NCI-H748 (cell line): ENCODE measurements around the gene CNST.
"Not testable (repeated sequence)": the region's sequence is repeated elsewhere in the genome, so short reads cannot be mapped to it uniquely, and the experiment has no call there.

Source experiments
- DNase-seq: peaks from one replicate; lab custom pipeline; 2025; ENCODE audit not compliant: unreplicated experiment; lab: John Stamatoyannopoulos, UW

Gene CNST

DNA sequence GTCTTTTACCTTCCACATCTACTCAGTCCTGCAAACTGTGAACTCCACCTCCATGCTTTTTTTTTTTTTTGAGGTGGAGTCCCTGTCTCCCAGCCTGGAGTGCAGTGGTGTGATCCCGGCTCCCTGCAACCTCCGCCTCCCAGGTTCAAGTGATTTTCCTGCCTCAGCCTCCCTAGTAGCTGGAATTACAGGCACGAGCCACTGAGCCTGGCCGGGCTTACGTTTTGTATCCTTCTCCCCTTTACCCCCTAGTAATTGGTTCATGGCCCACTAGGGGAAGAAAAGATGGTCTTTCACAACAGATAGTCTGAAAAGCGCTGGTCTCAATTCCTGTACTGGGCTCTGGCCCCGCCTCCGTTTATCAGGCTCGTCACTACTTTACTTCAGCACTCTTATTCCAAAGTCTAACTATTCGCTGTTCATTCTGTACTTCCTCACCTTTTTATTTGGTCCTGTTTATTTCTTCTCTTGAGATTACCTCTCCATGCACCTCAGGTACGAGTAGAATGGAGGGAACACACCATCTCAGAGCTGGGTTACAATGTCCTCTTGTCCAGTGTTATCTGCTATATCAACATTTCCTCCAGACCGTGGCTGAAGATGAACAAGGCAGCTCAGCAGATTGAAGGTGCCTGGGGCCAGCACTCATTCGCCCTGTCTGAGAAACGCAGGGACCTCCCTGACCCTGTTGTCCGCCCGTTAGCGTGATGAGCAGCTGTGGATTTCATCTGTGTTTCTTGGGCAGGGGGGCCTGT, 16.2 kb downstream of the CNST start:
- peak; percentile 30 for DNase-seq

DNA sequence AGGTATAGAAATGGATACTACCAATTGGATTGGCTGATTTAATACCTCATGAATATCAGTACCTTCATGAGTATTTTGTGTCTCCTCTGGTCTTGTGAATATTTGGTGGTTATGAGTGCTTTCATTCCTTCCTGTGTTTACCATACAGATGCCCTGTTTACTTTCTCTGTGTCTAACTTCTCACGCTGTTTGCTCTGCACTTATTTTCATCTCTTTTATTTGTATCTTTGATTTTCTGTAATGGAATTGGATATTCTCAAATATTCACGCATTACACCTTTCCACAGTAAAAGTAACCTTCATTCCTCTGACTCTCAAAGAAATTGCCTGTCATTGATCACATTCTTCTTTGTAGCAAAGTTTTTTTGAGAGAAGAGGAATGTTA, 16.8 kb downstream of the CNST start:
- peak; percentile 30 for DNase-seq

DNA sequence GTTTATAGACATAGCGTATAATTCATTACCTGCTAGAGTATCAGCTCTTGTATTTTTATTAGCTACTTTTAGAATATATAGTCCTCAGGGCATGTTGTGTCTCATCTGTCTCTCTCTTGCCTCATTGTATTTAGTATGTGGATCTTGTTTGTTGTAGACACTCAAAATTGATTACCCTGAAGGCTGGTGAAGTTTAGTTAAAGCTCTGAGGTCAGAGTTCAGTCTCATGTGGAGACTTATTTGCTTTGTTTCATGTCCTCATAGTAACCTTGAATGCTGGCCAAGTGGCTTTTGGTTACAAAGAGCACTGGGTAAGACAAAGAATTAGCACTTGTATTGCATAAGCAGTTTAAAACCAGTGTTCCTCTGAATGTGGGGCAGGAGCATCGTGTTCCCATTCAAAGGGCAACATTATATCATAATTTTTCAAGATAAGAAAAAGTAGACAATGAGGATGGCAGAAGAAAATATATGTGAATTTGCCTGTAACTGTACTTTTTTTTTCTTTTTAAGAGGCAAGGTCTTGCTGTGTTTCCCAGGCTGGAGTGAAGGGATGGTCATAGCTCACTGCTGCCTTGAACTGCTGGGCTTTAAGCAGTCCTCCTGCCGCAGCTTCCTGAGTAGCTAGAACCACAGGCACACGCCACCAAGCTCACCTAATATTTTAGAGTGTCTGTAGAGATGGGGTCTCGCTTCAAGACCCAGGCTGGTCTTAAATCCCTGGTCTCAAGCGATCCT, 17.4 kb downstream of the CNST start:
- DNase-seq: peak; percentile 89

DNA sequence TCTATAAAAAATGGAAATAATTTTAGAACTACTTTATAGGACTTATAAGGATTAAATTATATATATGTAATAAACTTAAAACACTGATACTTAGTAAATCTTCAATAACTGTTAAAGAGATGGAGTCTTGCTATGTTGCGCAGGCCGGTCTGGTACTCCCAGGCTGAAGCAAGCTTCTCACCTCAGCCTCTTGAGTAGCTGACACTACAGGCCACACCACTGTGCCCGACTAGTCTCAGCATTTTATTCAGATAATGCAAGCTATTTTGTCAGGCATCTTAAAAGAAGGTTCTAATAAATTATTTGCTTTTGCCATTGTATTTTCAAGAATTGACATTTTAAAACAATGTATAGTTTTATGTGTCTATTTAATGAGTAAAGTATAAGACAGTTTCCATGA, 20.8 kb downstream of the CNST start:
- no peak for DNase-seq

DNA sequence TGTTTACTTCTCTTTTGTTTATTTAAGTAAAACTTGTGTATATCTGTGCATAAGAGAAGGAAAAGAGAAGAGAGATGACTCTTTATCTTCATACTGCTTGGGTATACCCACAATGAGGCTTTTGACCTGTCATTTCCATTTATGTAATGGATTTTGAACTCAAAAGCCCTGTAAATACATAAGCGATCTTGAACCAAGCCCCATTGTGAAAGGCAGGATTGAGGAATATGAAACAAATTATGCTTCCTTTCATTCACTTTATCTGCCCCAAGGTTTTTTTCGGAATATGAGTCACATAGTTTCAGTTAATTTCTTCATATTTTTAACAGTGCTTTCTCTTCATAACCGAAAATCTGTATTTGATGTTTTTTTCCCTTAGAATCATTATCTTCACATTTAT, 21.4 kb downstream of the CNST start:
- no peak for DNase-seq

DNA sequence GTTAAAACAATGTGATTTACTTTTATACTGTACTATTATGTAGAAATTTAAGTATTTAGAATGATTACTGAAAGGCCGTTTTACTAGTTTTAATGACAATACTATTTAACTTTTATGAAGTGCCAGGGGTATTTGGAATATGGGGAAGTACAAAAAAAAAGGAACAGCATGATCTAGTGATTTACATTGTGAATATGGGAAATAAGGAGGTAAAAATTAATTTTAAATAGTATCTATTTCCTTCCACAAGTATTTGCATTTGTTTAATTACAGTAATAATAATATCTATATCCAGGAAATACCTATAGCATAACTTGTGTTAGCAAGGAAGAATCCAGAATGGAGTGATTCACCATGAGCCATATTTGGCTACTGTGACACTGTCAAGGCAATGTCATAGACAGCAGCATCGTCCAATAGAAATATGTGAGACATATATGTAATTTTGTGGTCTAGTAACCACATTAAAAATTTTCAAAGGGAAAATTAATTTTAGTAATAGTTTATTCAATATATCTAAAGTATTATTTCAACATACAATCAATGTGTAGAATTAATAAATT, 22.0 kb downstream of the CNST start:
- no peak for DNase-seq

DNA sequence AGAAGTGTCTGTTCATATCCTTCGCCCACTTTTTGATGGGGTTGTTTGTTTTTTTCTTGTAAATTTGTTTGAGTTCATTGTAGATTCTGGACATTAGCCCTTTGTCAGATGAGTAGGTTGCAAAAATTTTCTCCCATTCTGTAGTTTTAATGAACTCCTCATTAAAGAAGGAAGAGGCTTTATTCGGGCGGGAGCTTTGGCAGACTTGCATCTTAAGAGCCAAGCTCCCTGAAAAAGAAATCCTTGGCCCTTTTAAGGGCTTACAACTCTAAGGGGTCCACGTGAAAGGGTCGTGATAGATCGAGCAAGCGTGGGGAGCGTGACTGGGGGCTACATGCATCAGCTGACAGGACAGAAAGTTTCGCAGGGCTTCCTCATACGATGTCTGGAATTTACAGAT, 23.7 kb downstream of the CNST start:
- not testable (repeated sequence) for DNase-seq

DNA sequence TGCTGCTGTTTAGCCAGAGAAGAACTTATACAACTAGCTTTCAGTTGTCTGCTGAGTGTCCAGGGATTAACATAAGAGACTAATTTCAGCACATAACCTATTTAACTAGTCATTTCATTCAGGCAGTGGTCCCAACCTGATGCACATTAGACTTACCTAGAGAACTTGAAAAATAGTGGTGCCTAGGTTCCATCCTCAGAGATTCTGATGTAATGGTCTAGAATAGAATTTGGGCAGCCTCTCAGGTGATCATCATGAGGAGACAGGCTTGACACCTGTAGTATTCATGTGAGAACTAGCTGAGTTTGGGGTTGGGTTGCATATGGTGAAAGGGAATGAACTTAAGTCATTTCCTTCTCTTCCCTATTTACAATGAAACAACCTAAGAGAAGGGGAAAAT, 24.8 kb downstream of the CNST start:
- DNase-seq: no peak

DNA sequence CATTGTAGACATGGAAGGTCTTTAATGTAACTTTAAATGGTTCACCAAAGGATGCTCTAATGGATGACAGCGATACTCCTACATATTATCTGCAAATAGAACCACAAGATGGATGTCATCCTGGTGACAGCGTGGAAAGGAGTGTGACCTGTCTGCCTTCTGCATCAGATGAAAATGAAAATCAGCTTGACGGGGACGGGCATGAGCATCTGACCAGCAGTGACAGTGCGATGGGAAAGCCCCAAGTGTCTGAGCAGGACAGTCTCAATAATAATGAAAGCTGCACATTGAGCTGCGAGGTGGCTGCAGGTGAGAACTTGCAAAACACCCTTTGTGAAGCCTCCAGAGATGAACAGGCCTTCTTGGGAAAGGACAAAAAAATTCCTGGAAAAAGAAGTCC, 25.2 kb downstream of the CNST start:
- DNase-seq: no peak

DNA sequence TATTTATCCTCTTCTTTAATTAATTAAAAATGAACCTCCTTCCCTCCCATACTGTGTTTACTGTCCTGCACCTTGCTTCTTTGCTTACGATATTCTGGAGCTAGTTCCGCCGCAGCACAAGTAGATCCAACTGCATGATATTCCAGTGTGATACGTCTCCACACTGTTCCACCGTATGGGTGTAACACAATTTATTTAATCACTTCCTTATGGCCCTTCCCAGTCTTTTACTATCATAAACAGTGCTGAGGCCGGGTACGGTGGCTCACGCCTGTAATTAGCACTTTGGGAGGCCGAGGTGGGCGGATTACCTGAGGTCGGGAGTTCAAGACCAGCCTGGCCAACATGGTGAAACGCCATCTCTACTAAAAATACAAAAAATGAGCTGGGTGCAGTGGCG, 25.7 kb downstream of the CNST start:
- no peak for DNase-seq

DNA sequence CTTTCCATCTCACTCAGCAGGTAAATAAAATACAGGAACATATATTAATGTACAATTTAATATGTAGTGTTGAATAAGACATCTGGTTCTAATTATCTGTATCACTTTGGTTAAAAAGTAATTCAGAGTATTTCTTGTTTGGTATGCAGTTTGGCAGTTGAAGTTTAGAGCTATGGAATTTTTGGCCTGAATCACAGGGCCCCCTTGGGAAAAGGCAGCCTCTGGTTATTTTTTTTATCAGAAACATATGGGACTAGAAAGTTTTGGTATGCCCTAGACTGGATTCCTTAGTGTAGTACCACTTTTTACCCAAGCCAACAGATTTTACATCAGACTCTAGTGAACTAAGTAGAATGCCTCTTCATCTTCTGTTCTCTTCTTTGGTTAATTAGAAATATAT, 26.4 kb downstream of the CNST start:
- DNase-seq: no peak

DNA sequence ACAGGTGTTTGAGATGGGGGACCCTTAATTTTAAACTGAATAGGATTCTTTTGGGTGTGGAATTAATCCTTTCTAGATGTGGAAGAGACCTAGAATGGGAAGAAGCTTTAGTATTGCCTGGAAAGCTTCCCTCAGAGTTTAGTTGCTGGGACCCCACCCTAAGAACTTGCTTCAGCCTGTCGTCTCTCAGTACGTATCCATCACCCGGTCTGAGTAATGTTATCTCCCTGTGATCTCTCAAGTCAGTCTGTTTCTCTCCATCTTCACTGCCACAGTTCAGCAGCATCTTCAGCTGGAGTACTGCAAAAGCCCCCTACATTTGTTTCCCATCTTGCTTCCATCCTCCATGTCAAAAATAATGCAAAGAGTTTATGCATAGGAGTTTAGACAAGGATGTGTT, 28.9 kb downstream of the CNST start:
- no peak for DNase-seq

DNA sequence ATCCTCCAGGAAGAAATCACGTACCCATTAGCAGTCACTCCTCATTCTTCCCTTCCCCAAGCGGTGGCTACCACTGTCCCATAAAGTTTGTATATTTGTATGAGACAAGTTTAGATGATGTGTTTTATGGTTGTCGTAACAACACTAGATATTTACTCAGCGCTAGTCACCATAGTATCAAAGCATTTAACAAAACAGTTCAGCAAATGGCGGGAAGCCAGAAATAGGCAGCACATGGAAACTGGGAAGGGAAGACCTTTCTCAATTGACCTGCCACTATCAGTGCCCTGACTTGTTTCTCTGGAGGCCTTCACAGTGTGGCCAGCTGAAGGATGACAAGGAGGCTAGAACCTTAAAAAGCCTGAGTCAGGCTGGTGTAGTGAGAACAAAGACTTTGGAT, 31.1 kb downstream of the CNST start:
- DNase-seq: peak; percentile 63

DNA sequence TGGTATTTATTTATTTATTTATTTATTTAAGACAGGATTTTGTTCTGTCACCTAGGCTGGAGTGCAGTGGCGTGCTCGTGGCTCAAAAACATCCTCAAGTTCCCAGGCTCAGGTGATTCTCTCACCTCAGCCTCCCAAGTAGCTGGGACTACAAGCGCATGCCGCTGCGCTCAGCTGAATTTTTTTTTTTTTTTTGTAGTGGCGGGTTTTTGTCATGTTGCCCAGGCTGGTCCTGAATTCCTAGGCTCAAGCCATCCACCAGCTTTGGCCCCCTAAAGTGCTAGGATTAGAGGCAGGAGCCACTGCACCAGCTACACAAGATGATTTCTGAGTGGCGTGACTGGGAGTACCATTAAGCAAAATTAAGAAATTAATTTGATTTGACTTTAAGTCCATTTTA, 31.7 kb downstream of the CNST start:
- DNase-seq: no peak

DNA sequence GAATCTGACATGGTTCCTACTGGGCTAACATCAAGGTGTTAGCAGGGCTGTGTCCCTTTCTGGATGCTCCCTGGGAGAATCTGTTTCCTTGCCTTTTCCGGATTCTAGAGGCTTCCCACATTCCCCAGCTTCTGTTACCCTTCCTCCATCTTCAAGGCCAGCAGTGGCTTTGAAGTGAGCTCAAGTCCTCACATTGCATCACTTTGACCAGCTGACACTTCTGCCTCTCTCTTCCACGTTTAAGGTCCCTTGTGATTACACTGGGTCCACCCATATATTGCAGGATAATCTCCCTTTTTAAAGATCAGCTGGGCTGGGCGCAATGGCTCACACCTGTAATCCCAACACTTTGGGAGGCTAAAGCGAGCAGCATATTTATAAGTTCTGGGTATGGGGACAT, 33.1 kb downstream of the CNST start:
- no peak for DNase-seq

DNA sequence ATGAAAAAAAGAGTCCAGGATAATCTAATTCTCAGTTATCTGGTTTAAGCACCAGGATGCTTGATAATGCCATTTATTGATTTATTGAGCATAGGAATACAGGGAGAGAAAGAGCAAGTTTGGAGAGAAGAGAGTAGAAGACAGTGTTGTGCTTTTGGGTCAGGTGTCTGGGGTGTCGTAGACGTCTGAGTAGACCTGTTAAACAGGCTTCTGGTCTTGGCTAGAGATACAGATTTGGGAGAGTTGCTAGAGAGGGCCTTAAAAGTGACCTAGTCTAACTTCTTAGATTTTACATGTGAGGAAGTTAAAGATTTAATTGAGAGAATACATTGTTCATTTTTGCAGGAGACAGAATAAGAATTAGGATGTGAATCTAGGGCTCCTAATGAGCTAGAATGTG, 34.3 kb downstream of the CNST start:
- DNase-seq: no peak

DNA sequence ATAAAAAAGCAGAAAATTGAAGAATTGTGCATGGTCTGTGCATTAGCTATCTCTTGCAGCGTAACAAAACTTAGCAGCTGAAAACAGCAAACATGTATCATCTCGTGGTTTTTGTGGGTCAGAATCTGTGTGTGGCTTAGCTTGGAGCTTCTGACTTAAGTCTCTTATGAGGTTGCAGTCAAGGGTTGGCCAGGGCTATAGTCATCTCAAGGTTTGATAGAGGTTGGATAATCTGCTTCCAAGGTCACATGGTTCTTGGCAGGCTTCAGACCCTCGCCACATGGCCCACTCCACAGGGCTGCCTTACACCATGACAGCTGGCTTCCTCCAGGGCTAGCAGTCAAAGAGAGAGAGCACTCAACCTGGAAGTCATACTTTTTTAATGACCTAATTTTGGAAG, 35.9 kb downstream of the CNST start:
- DNase-seq: no peak

DNA sequence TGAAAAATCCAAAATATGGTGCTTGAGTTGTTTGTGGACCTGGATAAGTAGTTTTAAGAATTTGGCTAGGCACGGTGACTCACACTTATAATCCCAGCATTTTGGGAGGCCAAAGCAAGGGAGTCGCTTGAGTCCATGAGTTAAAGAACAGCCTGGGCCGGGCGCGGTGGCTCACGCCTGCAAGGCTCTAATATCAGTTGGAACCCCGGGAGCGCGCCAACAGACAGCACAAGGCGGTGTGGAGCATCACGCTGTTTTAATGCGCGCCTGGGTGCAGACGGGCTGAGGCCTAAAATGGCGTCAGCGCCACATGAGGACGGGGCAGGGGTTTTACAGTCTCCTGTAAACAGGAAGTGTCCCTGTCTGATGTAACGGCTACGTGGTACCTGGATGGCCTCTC, 39.0 kb downstream of the CNST start:
- not testable (repeated sequence) for DNase-seq

DNA sequence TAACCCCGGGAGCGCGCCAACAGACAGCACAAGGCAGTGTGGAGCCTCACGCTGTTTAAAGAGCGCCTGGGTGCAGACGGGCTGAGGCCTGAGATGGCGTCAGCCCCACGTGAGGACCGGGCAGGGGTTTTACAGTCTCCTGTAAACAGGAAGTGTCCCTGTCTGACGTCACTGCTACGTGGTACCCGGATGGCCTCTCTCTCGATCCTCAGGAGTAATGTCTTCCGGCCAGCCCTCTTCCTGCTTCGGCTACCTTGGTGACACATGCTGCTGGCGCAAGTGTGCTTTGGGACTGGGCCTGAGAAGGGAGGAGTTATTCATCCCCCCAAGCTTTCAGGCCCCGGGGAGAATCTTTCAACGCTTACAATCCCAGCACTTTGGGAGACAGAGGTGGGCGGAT, 41.2 kb downstream of the CNST start:
- no peak for DNase-seq

DNA sequence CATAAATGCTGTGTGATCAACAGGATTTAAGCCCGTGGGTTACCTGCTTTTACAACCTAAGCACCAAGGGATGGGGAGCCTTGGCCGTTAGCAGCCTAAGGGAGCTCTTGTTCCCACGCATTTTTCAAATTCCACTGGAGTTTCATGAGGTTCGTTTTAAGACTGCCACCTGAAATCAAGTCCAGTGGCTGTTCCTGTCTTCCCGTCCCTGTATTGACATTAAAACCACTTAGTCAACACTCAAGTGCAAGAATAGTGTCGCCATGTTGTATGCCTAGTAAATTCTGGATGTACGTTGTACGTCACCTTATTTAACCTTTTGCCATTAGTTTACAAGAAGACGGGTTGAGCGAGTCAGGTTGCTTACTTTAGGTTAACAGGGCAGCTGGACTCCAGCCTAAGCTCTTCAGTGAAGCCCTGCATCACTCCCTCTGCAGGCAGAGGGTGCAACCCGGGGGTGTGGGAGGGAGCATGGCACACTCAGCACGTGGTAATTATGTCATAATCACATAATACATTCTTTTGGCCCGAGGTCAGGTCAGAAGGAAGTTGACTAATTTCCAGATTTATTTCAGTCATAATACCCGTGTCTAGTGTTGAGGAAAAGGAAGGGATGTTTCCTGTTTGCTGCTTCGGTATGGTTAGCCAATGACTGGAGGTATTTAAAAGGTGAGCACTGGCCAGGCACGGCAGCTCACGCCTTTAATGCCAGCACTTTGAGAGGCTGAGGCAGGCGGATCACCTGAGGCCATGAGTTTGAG, 42.5 kb downstream of the CNST start:
- peak; percentile 56 for DNase-seq

DNA sequence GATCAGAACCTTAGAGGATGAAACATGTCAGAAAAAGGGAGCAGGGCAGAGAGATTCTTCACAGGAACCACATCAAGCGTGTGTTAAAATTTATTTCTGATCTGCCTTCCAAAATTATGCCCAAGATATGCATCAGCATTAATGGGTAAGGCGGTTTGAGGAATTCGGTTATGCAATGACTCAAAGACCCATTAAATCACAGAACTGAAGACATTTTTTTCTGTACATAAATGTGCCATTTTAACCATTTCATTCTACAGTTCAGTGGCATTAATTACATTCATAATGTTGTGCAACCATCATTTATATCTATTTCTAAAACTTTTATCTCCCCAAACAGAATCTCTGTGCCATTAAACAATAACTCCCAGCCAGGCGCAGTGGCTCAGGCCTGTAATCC, 43.4 kb downstream of the CNST start:
- DNase-seq: no peak
